ENCODE measurements around the gene PTPRF.

GRCh38 chr1:43522431-43522775 lies 8.3 kb upstream of the PTPRF start:
- TF ChIP-seq POLR2A (IDR thresholded peaks at IDR 0.05) (no peak), CTCF (IDR thresholded peaks at IDR 0.05 in 8 of 11, conservative IDR thresholded peaks at IDR 0.05 in 3 of 11) (no peak)

Data from spleen (tissue), 7 donors.